Ishikawa (cell line): ENCODE measurements around the gene EPHA6.

Source experiments
- CEBPB ChIP-seq: IDR thresholded peaks from 2 replicates; pipeline ENCODE4 v1.6.1; 2012
- CREB1 ChIP-seq: IDR thresholded peaks from 2 replicates; pipeline ENCODE4 v1.6.1; 2012; ENCODE audit warnings: low read depth
- EGR1 ChIP-seq: IDR thresholded peaks from 2 replicates; pipeline ENCODE4 v1.6.1; 2012
- EP300 ChIP-seq: IDR thresholded peaks from 2 replicates; pipeline ENCODE4 v1.6.1; 2012; ENCODE audit warnings: borderline replicate concordance
- FOXM1 ChIP-seq: IDR thresholded peaks from 2 replicates; pipeline ENCODE4 v1.6.1; 2012; ENCODE audit warnings: low read depth, borderline replicate concordance
- MAX ChIP-seq: IDR thresholded peaks from 2 replicates; pipeline ENCODE4 v1.6.1; 2012
- NFIC ChIP-seq: IDR thresholded peaks from 2 replicates; pipeline ENCODE4 v1.6.1; 2012
- RAD21 ChIP-seq: IDR thresholded peaks from 2 replicates; pipeline ENCODE4 v1.6.1; 2012; ENCODE audit warnings: low read depth
- REST ChIP-seq: IDR thresholded peaks from 2 replicates; pipeline ENCODE4 v1.6.1; 2012; ENCODE audit warnings: low read depth, mild to moderate bottlenecking
- TAF1 ChIP-seq: IDR thresholded peaks from 2 replicates; pipeline ENCODE4 v1.6.1; 2012; ENCODE audit warnings: low read depth, mild to moderate bottlenecking
- TCF12 ChIP-seq: IDR thresholded peaks from 2 replicates; pipeline ENCODE4 v1.6.1; 2012; ENCODE audit warnings: low read depth
- TEAD4 ChIP-seq: IDR thresholded peaks from 2 replicates; pipeline ENCODE4 v1.6.1; 2012
- USF1 ChIP-seq: IDR thresholded peaks from 2 replicates; pipeline ENCODE4 v1.6.1; 2012
- YY1 ChIP-seq: IDR thresholded peaks from 2 replicates; pipeline ENCODE4 v1.6.1; 2012; ENCODE audit warnings: low read depth
- ZBTB7A ChIP-seq: IDR thresholded peaks from 2 replicates; pipeline ENCODE4 v1.6.1; 2012; ENCODE audit warnings: low read depth

Gene EPHA6

GRCh38 chr3:97694876-97695275 is 880.5 kb downstream of the EPHA6 start:
- TF ChIP-seq CREB1, result no peak

- TF ChIP-seq TCF12 (no peak), FOXM1 (no peak), TEAD4 (no peak), NFIC (no peak), USF1 (no peak), CREB1 (no peak), TAF1 (no peak), EP300 (no peak), YY1 (no peak), REST (no peak), CEBPB (no peak), EGR1 (no peak), MAX (no peak), RAD21 (no peak), ZBTB7A (no peak)
These were observed 884.3 kb downstream of the EPHA6 start for GRCh38 chr3:97698691-97699090.

GRCh38 chr3:97699889-97700288 is 885.5 kb downstream of the EPHA6 start:
- no peak for TF ChIP-seq FOXM1
- no peak for TF ChIP-seq USF1
- TF ChIP-seq CREB1, result no peak
- no peak for TF ChIP-seq TEAD4
- no peak for TF ChIP-seq NFIC
- TF ChIP-seq REST, result no peak
- no peak for TF ChIP-seq EP300
- TF ChIP-seq TAF1, result no peak
- TF ChIP-seq CEBPB, result no peak

GRCh38 chr3:97705764-97706163 is 891.4 kb downstream of the EPHA6 start:
- TF ChIP-seq YY1 (no peak), CREB1 (no peak), NFIC (no peak), TCF12 (no peak), RAD21 (no peak), MAX (no peak), EGR1 (no peak), FOXM1 (no peak), USF1 (no peak), TEAD4 (no peak), ZBTB7A (no peak), TAF1 (no peak)

GRCh38 chr3:97706226-97706625 is 891.8 kb downstream of the EPHA6 start:
- TF ChIP-seq REST, result no peak
- no peak for TF ChIP-seq RAD21
- TF ChIP-seq YY1, result no peak
- no peak for TF ChIP-seq USF1
